GM21423 (cell line): ENCODE data around the gene GPR132.

Source experiments
- ATAC-seq: cut with Tn5 transposase; IDR thresholded peaks from one replicate; pipeline ENCODE4 v1.9.1; 2021; ENCODE audit warnings: mild to moderate bottlenecking, moderate library complexity; ENCODE audit not compliant: unreplicated experiment

The GPR132 gene

GRCh38 chr14:105005929-105006830, 59.0 kb downstream of the GPR132 start:
- ATAC-seq: no peak

- no peak for ATAC-seq
Observed at GRCh38 chr14:105005329-105005928, 59.8 kb downstream of the GPR132 start.
